MM.1S (cell line): Measurements from ENCODE around the gene AP1G2.

Experiments
- DNase-seq: peaks from one replicate; pipeline ENCODE4 v3.0.0-alpha.2; 2015
- H2AFZ ChIP-seq: fragments of 300-600 bp; sonication (generic); 2 replicates; pipeline ENCODE4 v1.6.0; 2016; ENCODE audit warnings: antibody characterized with exemption, low read length
- H3F3A ChIP-seq: fragments of 300-600 bp; sonication (generic); 2 replicates; pipeline ENCODE4 v1.6.1; 2016; ENCODE audit warnings: mild to moderate bottlenecking, antibody characterized with exemption, low read length, moderate library complexity, mixed read lengths; ENCODE audit not compliant: insufficient read depth
- H3K27ac ChIP-seq: fragments of 300-600 bp; sonication (generic); 2 replicates; pipeline ENCODE4 v1.5.1; 2016; ENCODE audit warnings: mild to moderate bottlenecking, low read length
- H3K27me3 ChIP-seq: fragments of 300-600 bp; sonication (generic); replicated peaks from 2 replicates; pipeline ENCODE4 v1.6.0; 2016; ENCODE audit warnings: low read length; ENCODE audit not compliant: insufficient read depth
- H3K36me3 ChIP-seq: fragments of 300-600 bp; sonication (generic); replicated peaks from 2 replicates; pipeline ENCODE4 v1.6.1; 2016; ENCODE audit warnings: mild to moderate bottlenecking, low read length, mixed read lengths; ENCODE audit not compliant: insufficient read depth
- H3K4me1 ChIP-seq: fragments of 300-600 bp; sonication (generic); 2 replicates; pipeline ENCODE4 v1.6.1; 2016; ENCODE audit warnings: low read length, mixed read lengths
- H3K4me2 ChIP-seq: fragments of 300-600 bp; sonication (generic); 2 replicates; pipeline ENCODE4 v1.6.0; 2016; ENCODE audit warnings: low read depth, low read length
- H3K4me3 ChIP-seq: fragments of 300-600 bp; sonication (generic); 2 replicates; pipeline ENCODE4 v1.5.1; 2016; ENCODE audit warnings: low read length, mixed read lengths
- H3K79me2 ChIP-seq: fragments of 300-600 bp; sonication (generic); 2 replicates; pipeline ENCODE4 v1.6.1; 2016; ENCODE audit warnings: mixed run types, low read length, mixed read lengths
- H3K9ac ChIP-seq: fragments of 300-600 bp; sonication (generic); 2 replicates; pipeline ENCODE4 v1.6.1; 2016; ENCODE audit warnings: low read length, mixed read lengths
- H3K9me2 ChIP-seq: fragments of 300-600 bp; sonication (generic); replicated peaks from 2 replicates; pipeline ENCODE4 v1.6.1; 2016; ENCODE audit warnings: mild to moderate bottlenecking, low read length, mixed read lengths; ENCODE audit not compliant: insufficient read depth
- H3K9me3 ChIP-seq: fragments of 300-600 bp; sonication (generic); replicated peaks from 2 replicates; pipeline ENCODE4 v1.6.1; 2016; ENCODE audit warnings: mild to moderate bottlenecking, low read length, mixed read lengths; ENCODE audit not compliant: insufficient read depth
- H4K20me1 ChIP-seq: fragments of 300-600 bp; sonication (generic); 2 replicates; pipeline ENCODE4 v1.6.1; 2016; ENCODE audit warnings: mild to moderate bottlenecking, low read length, moderate library complexity, mixed read lengths; ENCODE audit not compliant: insufficient read depth
- EZH2 ChIP-seq: fragments of 300-600 bp; sonication (generic); optimal IDR thresholded peaks from 2 replicates; pipeline ENCODE3; 2017; ENCODE audit warnings: low read depth, mild to moderate bottlenecking, antibody characterized with exemption, low read length, mixed read lengths
- EZH2phosphoT487 ChIP-seq: fragments of 300-600 bp; sonication (generic); IDR thresholded peaks from 2 replicates; pipeline ENCODE4 v1.6.1; 2018; ENCODE audit warnings: antibody characterized with exemption, low read length
- TF ChIP-seq, protein P1 (sequence below): fragments of 300-600 bp; sonication (generic); IDR thresholded peaks from 2 replicates; pipeline ENCODE4 v1.5.1; 2016; ENCODE audit warnings: antibody characterized with exemption, low read length, mixed read lengths

AP1G2 gene

DNA sequence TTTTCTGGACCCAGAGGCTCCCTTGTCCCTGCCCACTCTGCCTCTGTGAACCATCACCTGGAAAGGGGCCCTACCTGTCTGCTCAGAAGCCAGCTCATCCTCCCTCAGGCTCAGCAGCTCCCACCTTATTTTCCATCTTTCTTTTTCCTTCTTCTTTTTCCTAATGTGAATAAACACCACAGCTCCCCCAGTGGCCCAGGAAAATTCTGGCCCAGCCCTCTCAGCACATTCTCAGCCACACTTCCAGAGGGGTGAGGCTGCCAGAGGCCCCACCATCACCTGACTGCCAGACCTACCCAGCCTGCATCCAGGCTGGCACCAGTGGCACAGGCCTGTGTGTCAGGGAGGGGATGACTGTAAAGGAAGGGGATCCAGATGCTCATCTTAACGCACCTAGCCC is 39.0 kb downstream of the AP1G2 start:
- no peak overlapping the region for H3K4me2 ChIP-seq
- no peak overlapping the region for H2AFZ ChIP-seq
- H4K20me1 ChIP-seq: no peaks in the 10 kb centered on the region
- no peaks in the 10 kb centered on the region for H3K4me1 ChIP-seq
- no peak overlapping the region for H3K27ac ChIP-seq
- no peaks in the 10 kb centered on the region for H3K27me3 ChIP-seq
- H3K9ac ChIP-seq: no peak overlapping the region
- TF ChIP-seq EZH2 (no peak), EZH2phosphoT487 (no peak)
- TF ChIP-seq, protein P1, sequence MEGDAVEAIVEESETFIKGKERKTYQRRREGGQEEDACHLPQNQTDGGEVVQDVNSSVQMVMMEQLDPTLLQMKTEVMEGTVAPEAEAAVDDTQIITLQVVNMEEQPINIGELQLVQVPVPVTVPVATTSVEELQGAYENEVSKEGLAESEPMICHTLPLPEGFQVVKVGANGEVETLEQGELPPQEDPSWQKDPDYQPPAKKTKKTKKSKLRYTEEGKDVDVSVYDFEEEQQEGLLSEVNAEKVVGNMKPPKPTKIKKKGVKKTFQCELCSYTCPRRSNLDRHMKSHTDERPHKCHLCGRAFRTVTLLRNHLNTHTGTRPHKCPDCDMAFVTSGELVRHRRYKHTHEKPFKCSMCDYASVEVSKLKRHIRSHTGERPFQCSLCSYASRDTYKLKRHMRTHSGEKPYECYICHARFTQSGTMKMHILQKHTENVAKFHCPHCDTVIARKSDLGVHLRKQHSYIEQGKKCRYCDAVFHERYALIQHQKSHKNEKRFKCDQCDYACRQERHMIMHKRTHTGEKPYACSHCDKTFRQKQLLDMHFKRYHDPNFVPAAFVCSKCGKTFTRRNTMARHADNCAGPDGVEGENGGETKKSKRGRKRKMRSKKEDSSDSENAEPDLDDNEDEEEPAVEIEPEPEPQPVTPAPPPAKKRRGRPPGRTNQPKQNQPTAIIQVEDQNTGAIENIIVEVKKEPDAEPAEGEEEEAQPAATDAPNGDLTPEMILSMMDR: no peak
- H3K9me2 ChIP-seq: no peaks in the 10 kb centered on the region
- DNase-seq: no peak
- H3K79me2 ChIP-seq: no peaks in the 10 kb centered on the region
- H3F3A ChIP-seq: no peaks in the 10 kb centered on the region
- H3K9me3 ChIP-seq: no peaks in the 10 kb centered on the region
- no peaks in the 10 kb centered on the region for H3K36me3 ChIP-seq
- no peak overlapping the region for H3K4me3 ChIP-seq

DNA sequence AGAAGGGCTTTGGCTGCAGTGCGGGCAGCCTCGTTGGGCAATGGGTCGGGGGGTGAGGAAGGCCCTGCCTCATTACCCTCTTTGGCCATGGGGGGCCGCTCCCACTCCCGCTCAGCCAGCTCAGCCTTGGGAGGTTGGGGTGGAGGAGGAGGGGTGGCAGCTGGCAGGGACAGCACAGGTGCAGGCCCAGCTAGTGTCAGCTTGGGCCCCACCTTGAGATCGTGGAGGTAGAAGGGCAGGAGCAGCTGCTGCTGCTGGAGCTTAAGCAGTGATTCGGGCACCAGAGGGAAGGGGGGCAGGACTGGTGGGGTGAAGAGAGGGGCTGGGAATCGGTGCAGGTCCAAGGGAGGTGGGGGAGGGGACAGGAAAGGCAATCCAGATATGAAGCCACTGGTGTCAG is 42.0 kb downstream of the AP1G2 start:
- no peak overlapping the region for H3K4me2 ChIP-seq

DNA sequence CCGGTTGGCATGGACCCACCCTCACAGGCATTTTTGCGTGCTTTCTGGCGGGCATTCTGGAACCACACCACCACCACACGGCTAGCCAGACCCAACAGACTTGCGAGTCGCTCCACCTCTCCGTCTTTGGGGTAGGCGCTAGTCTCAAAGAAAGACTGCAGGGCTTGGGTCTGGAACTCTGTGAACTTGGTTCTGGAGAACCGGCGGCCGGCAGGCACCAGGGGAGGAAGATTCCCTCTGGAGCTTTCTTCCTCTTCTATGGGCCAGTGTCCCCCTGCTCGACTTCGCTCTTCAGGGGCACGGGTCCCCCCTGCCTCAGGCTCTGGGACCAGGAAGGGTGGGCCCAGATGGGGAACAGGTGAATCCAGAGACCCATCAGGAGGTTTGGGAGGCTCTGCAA is 42.6 kb downstream of the AP1G2 start:
- Histone ChIP-seq H3K27me3 (no peaks in the 10 kb centered on the region), H3K9ac (no peak overlapping the region), H3K27ac (no peak overlapping the region), H3K4me1 (no peaks in the 10 kb centered on the region), H3K79me2 (no peaks in the 10 kb centered on the region), H3K36me3 (no peaks in the 10 kb centered on the region), H3K9me2 (no peaks in the 10 kb centered on the region), H3K4me2 (no peak overlapping the region), H3F3A (no peaks in the 10 kb centered on the region), H3K4me3 (no peak overlapping the region), H4K20me1 (no peaks in the 10 kb centered on the region), H2AFZ (no peak overlapping the region), H3K9me3 (no peaks in the 10 kb centered on the region)
- TF ChIP-seq EZH2phosphoT487 (no peak), EZH2 (no peak)
- TF ChIP-seq, protein P1: no peak
- no peak for DNase-seq

More for the DNA sequence above, 42.0 kb downstream of the AP1G2 start:
- H3K9me3 ChIP-seq: no peaks in the 10 kb centered on the region
- no peak overlapping the region for H3K9ac ChIP-seq
- no peak overlapping the region for H2AFZ ChIP-seq
- H3K27ac ChIP-seq: no peak overlapping the region
- H3K9me2 ChIP-seq: no peaks in the 10 kb centered on the region
- H4K20me1 ChIP-seq: no peaks in the 10 kb centered on the region
- no peaks in the 10 kb centered on the region for H3F3A ChIP-seq
- H3K79me2 ChIP-seq: no peaks in the 10 kb centered on the region
- TF ChIP-seq EZH2phosphoT487 (no peak), EZH2 (no peak)
- TF ChIP-seq, protein P1: no peak
- no peaks in the 10 kb centered on the region for H3K36me3 ChIP-seq
- no peaks in the 10 kb centered on the region for H3K27me3 ChIP-seq
- H3K4me1 ChIP-seq: no peaks in the 10 kb centered on the region
- no peak for DNase-seq
- H3K4me3 ChIP-seq: no peak overlapping the region
